Panc1 (cell line): ENCODE data around the gene SFRP5. TPM values are rescaled to one million over a fixed set of nuclear protein-coding genes. Genes with fewer than 3 reads are reported as not detected.
A peak's percentile ranks its signal among the peaks of the same experiment; 100 is the strongest.

ENCODE experiments used
- ATAC-seq: fragments of 200-7000 bp; cut with Tn5 transposase; 2 replicates; pipeline ENCODE4 v1.9.1; 2020; ENCODE audit warnings: mild to moderate bottlenecking, moderate library complexity
- BruUV-seq: library from RNA; stranded (reverse); fragments of 400-500 nt; replicated peaks from 2 replicates; lab custom pipeline; 2021; lab: Mats Ljungman, UMichigan
- CTCF ChIA-PET: fragments of 300-600 bp; sonication (Branson Sonifier 250); formaldehyde crosslinking; loops from one replicate; lab custom pipeline; 2022; ENCODE audit warnings: antibody characterized with exemption; lab: Charles Lee
- POLR2A ChIA-PET: fragments of 300-600 bp; sonication (Branson Sonifier 250); formaldehyde crosslinking; loops from one replicate; lab custom pipeline; 2022; ENCODE audit warnings: antibody characterized with exemption; lab: Charles Lee
- DNase-seq: peaks from one replicate; pipeline ENCODE4 v3.0.0-alpha.2; 2010; ENCODE audit warnings: low read depth, low spot score
- H3K27ac ChIP-seq: 2 replicates; pipeline ENCODE4 v1.5.1; 2011; ENCODE audit warnings: mild to moderate bottlenecking, low read length, inconsistent platforms
- H3K27me3 ChIP-seq: fragments of 200-500 bp; sonication (Bioruptor generic); 2 replicates; pipeline ENCODE4 v1.6.0; 2014; ENCODE audit warnings: low read length, inconsistent platforms; ENCODE audit not compliant: control insufficient read depth, insufficient read depth
- H3K36me3 ChIP-seq: fragments of 200-500 bp; sonication (Bioruptor generic); 2 replicates; pipeline ENCODE4 v1.5.1; 2014; ENCODE audit warnings: inconsistent platforms, mild to moderate bottlenecking, low read length, moderate library complexity; ENCODE audit not compliant: control insufficient read depth, insufficient read depth
- H3K4me1 ChIP-seq: 2 replicates; pipeline ENCODE4 v1.5.1; 2011; ENCODE audit warnings: inconsistent platforms, mild to moderate bottlenecking, low read length, moderate library complexity; ENCODE audit not compliant: control insufficient read depth, insufficient read depth
- H3K4me3 ChIP-seq, 2 experiments: 2 replicates each; pipeline ENCODE4 v1.5.1; 2011 to 2012; ENCODE audit warnings: low read depth in 2 of 2, low read length in 2 of 2, mild to moderate bottlenecking in 2 of 2, inconsistent platforms in 1 of 2, moderate library complexity in 1 of 2
- H3K9me3 ChIP-seq: fragments of 200-500 bp; sonication (Bioruptor generic); 2 replicates; pipeline ENCODE4 v1.5.1; 2014; ENCODE audit warnings: low read depth, mild to moderate bottlenecking, inconsistent platforms, low read length, moderate library complexity; ENCODE audit not compliant: control insufficient read depth, insufficient read depth
- POLR2AphosphoS5 ChIP-seq: IDR thresholded peaks from 2 replicates; pipeline ENCODE4 v1.6.1; 2012; ENCODE audit warnings: mild to moderate bottlenecking, low read depth, low read length, moderate library complexity
- SIN3A ChIP-seq: IDR thresholded peaks from 2 replicates; pipeline ENCODE4 v1.6.1; 2012; ENCODE audit warnings: low read depth, mild to moderate bottlenecking, low read length, moderate library complexity, borderline replicate concordance; ENCODE audit not compliant: insufficient read depth
- TCF7L2 ChIP-seq: IDR thresholded peaks from 2 replicates; pipeline ENCODE4 v1.6.1; 2011; ENCODE audit warnings: mild to moderate bottlenecking, low read depth, low read length, inconsistent platforms
- in situ Hi-C: cut with HindIII; loops from 2 replicates; pipeline ENCODE4 v1.10.0; 2016; ENCODE audit warnings: low sequenced_read_pairs, low pct_unique_long_range_greater_than_20kb
- intact Hi-C: fragments of 100-400 bp; cut with micrococcal nuclease; formaldehyde crosslinking; loops from one replicate; pipeline ENCODE4 v1.10.0; 2022; ENCODE audit not compliant: unreplicated experiment
- total RNA-seq: library from RNA; stranded (reverse); gene quantifications from one replicate; pipeline ENCODE4 v1.2.1, GENCODE V29; 2021; ENCODE audit not compliant: unreplicated experiment
- TF ChIP-seq, protein P1 (sequence below), 2 experiments: IDR thresholded peaks; 2 replicates each; pipeline ENCODE4 v1.6.1; 2011 to 2012; ENCODE audit warnings: low read depth in 2 of 2, control low read depth in 1 of 2, low read length in 1 of 2, mild to moderate bottlenecking in 1 of 2, moderate library complexity in 1 of 2; ENCODE audit not compliant: insufficient read depth in 1 of 2
- TF ChIP-seq, protein P2 (sequence below): fragments of 450-650 bp; IDR thresholded peaks from 2 replicates; pipeline ENCODE4 v1.5.1; 2017; ENCODE audit warnings: mild to moderate bottlenecking

Gene SFRP5
- total RNA-seq, 1 experiment from 2014 or later = 0.64 TPM

DNA sequence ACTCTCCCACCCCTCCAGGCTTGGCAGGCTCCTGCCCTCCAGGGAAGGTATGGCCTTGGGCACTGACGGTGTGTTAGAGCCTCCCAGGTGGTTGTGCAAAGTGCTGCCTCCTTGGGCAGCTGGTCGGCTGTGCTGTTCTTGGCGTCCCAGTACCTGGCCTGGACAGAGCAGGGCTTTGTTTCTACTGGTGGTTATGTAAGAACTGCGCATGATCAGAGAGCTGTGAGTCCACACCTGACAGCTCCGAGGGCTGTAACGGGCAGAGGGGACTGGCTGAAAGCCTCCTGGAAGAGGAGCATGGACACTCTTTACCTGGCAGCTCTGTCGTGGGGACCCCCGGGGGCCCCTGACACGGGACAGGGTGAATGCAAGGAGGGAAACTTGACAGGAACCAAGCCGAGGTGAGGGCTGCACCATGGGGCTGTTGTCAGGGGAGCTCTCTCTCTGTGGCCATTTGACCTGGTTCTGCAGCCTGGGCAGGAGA is 3.1 kb upstream of the SFRP5 start:
- CTCF ChIA-PET = interaction anchor here (0.6 kb wide), 1 partner anchor 17 kb away, joined by 5 read pairs; no protein-coding TSS in a partner anchor
- Histone ChIP-seq H3K9me3 (no peaks in the 10 kb centered on the region), H3K4me3 (no peak overlapping the region), H3K27me3 (peaks cover 9% of the 10 kb centered on the region), H3K27ac (no peak overlapping the region), H3K4me1 (0 out of 2 replicates have a peak, but pooled peaks cover 3% of the 10 kb centered on the region), H3K36me3 (no peaks in the 10 kb centered on the region)
- ATAC-seq (0 out of 2 replicates have a peak, but pooled peaks have one; percentile 18), DNase-seq (no peak)
- POLR2A ChIA-PET = no interaction called here
- TF ChIP-seq, protein P1, sequence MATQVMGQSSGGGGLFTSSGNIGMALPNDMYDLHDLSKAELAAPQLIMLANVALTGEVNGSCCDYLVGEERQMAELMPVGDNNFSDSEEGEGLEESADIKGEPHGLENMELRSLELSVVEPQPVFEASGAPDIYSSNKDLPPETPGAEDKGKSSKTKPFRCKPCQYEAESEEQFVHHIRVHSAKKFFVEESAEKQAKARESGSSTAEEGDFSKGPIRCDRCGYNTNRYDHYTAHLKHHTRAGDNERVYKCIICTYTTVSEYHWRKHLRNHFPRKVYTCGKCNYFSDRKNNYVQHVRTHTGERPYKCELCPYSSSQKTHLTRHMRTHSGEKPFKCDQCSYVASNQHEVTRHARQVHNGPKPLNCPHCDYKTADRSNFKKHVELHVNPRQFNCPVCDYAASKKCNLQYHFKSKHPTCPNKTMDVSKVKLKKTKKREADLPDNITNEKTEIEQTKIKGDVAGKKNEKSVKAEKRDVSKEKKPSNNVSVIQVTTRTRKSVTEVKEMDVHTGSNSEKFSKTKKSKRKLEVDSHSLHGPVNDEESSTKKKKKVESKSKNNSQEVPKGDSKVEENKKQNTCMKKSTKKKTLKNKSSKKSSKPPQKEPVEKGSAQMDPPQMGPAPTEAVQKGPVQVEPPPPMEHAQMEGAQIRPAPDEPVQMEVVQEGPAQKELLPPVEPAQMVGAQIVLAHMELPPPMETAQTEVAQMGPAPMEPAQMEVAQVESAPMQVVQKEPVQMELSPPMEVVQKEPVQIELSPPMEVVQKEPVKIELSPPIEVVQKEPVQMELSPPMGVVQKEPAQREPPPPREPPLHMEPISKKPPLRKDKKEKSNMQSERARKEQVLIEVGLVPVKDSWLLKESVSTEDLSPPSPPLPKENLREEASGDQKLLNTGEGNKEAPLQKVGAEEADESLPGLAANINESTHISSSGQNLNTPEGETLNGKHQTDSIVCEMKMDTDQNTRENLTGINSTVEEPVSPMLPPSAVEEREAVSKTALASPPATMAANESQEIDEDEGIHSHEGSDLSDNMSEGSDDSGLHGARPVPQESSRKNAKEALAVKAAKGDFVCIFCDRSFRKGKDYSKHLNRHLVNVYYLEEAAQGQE (IDR thresholded peaks at IDR 0.05; ENCODE audit: insufficient read depth in 1 of 2, low read depth in 2 of 2, low read length in 1 of 2) = no peak
- no peak for TF ChIP-seq TCF7L2
- no peak for TF ChIP-seq SIN3A
- no peak for TF ChIP-seq POLR2AphosphoS5
- TF ChIP-seq, protein P2, sequence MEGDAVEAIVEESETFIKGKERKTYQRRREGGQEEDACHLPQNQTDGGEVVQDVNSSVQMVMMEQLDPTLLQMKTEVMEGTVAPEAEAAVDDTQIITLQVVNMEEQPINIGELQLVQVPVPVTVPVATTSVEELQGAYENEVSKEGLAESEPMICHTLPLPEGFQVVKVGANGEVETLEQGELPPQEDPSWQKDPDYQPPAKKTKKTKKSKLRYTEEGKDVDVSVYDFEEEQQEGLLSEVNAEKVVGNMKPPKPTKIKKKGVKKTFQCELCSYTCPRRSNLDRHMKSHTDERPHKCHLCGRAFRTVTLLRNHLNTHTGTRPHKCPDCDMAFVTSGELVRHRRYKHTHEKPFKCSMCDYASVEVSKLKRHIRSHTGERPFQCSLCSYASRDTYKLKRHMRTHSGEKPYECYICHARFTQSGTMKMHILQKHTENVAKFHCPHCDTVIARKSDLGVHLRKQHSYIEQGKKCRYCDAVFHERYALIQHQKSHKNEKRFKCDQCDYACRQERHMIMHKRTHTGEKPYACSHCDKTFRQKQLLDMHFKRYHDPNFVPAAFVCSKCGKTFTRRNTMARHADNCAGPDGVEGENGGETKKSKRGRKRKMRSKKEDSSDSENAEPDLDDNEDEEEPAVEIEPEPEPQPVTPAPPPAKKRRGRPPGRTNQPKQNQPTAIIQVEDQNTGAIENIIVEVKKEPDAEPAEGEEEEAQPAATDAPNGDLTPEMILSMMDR = no peak
- intact Hi-C loops = no loop called here
- in situ Hi-C loops = no loop called here
- BruUV-seq = no TSS peak

DNA sequence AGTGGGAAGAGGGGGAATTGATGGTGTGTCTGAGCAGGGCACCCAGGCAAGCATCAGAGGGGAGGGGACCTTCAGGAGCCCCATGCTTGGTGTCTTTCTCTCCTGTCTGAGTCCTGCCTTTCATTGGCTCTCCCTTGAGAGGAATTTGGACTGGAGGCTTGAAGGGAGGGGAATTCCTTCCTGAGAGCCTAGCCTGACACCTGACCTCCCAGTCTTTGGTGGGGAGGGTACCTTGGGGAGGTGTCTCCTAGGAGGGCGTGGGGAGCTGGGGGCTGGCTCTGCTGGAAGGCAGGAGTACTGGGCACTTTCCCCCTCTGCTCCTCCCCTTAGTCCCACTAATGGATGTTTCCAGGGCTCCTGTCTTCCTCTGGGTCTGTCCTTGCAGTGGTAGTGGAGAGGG is 1.3 kb upstream of the SFRP5 start:
- no peak for ATAC-seq
- H3K4me3 ChIP-seq = no peak overlapping the region
- peaks cover 9% of the 10 kb centered on the region for H3K27me3 ChIP-seq
- intact Hi-C loops = no loop called here
- in situ Hi-C loops = no loop called here
- DNase-seq = no peak
- H3K27ac ChIP-seq = no peak overlapping the region
- 0 out of 2 replicates have a peak, but pooled peaks cover 3% of the 10 kb centered on the region for H3K4me1 ChIP-seq
- no TSS peak for BruUV-seq
- CTCF ChIA-PET = no interaction called here
- TF ChIP-seq TCF7L2 (no peak), SIN3A (no peak), POLR2AphosphoS5 (no peak)
- TF ChIP-seq, protein P1 (IDR thresholded peaks at IDR 0.05; ENCODE audit: insufficient read depth in 1 of 2, low read depth in 2 of 2, low read length in 1 of 2) = no peak
- TF ChIP-seq, protein P2 = no peak
- POLR2A ChIA-PET = no interaction called here
- no peaks in the 10 kb centered on the region for H3K36me3 ChIP-seq
- no peaks in the 10 kb centered on the region for H3K9me3 ChIP-seq
